Measurements from ENCODE around the gene RXRA. TPM values are rescaled to one million over a fixed set of nuclear protein-coding genes. Genes with fewer than 3 reads are reported as not detected.

The RXRA gene
- total RNA-seq, 1 donor from 2014 or later: 83.3 TPM

DNA sequence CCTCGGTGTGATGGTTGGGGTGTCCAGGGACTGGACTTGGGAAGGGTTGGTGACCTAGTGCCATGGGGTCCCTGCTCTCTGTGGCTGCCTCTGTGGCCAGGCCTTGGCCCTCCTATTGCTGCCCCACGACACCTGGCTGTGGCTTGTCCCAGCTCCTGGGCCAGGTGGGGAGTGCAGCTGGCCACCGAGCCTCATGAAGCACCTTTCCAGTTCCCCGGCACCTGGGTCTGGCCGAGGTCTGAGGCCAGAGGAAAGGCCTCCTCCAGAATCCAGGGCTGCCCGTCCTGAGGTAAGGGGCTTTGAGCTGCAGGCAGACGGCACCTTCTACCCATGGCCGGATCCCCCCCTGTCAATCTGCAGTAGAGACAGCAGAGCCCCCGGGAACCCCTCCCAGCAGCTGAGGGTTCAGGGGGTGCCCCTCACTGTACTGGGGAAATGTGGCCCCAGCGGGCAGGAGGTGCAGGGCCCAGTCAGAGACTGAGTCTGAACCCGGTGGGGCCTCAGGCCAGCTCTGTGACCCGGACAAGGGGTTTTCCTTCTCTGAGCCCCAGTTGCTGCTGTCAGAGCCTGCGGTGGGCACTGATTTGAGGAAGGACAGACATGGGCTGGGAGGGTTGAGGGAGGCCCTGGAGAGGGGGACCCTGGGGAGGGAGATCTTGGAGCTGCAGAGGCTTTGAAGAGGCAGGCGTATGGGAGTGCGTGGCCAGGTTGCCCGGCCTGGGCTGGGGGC is 54.5 kb downstream of the RXRA start:
- Mint-ChIP-seq H3K36me3 (ENCODE audit: low read depth, unreplicated experiment) (no peaks in the 10 kb centered on the region), H3K27me3 (ENCODE audit: unreplicated experiment) (peaks cover 14% of the 10 kb centered on the region), H3K9me3 (ENCODE audit: unreplicated experiment) (no peaks in the 10 kb centered on the region), H3K4me3 (ENCODE audit: unreplicated experiment) (no peak overlapping the region), H3K4me1 (ENCODE audit: unreplicated experiment) (peaks cover 18% of the 10 kb centered on the region), H3K27ac (ENCODE audit: unreplicated experiment) (no peak overlapping the region)
- no peak for DNase-seq (ENCODE audit: low spot score)
- TF ChIP-seq, protein P1, sequence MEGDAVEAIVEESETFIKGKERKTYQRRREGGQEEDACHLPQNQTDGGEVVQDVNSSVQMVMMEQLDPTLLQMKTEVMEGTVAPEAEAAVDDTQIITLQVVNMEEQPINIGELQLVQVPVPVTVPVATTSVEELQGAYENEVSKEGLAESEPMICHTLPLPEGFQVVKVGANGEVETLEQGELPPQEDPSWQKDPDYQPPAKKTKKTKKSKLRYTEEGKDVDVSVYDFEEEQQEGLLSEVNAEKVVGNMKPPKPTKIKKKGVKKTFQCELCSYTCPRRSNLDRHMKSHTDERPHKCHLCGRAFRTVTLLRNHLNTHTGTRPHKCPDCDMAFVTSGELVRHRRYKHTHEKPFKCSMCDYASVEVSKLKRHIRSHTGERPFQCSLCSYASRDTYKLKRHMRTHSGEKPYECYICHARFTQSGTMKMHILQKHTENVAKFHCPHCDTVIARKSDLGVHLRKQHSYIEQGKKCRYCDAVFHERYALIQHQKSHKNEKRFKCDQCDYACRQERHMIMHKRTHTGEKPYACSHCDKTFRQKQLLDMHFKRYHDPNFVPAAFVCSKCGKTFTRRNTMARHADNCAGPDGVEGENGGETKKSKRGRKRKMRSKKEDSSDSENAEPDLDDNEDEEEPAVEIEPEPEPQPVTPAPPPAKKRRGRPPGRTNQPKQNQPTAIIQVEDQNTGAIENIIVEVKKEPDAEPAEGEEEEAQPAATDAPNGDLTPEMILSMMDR (IDR thresholded peaks at IDR 0.05; ENCODE audit: unreplicated experiment): no peak

DNA sequence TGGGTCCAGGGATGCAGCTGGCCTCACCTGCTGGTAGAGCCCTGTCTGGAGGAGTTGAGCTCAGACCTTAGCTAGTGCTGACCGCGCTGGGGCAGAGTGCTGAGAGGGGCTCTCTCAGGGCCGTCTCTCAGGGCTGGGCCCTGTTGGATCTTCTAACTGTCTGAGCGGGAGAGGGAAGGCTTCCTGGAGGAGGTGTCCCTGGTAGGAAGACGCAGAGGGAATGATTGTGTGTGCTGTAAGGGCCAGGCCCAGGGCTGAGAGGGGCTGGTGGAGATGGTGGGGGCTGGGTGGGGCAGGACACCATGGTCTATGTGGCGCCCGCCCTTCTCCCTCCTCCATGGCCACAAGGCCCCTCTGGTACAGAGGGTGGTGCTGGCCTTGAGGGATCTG is 55.0 kb downstream of the RXRA start:
- DNase-seq (ENCODE audit: low spot score): no peak
- peaks cover 18% of the 10 kb centered on the region for H3K4me1 Mint-ChIP-seq (ENCODE audit: unreplicated experiment)

DNA sequence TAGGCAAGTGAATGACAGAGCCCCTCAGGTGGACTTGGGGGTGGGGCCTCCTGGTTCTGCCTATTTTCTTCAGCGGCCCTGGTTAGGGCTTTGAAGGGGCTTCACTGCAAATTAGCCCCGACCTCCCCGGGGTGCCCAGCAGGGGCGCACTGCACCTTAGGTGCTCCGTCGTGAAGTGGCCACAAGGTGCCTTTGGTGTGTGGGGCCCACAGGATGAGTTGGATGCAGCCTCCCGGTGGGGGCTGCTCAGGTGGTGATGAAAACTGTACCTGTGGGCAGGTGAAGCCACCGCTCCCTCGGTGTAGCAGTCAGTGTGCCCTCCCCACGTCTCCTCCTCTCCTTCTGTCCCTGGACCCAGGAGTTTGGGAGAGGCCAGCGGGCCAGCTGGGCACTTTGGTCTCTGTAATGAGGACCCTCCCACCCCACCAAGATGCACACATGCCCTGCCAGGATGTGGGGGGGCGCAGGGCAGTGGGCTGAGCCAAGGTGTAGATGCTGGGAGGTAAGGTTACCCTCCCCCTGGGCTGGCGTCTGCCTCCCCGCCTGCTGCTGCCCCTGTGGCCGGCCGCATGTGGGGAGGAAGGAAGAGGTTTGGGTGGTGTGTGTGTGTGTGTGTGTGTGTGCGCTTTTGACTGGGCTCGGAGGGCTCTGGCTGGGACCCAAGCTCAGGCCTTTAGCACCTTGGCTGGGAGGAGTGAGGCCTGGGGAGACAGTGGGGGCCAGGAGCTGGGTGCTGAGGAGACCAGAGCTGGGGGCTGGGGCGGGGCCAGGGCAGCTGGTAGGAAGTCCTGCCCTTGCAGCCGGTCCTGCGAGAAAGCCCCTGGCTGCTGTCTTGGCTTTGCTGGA is 55.6 kb downstream of the RXRA start:
- H3K4me1 Mint-ChIP-seq (ENCODE audit: unreplicated experiment): peaks cover 18% of the 10 kb centered on the region
- peak; percentile 27 for DNase-seq (ENCODE audit: low spot score)
- no peaks in the 10 kb centered on the region for H3K9me3 Mint-ChIP-seq (ENCODE audit: unreplicated experiment)
- peaks cover 11% of the 10 kb centered on the region for H3K27me3 Mint-ChIP-seq (ENCODE audit: unreplicated experiment)
- no peak overlapping the region for H3K27ac Mint-ChIP-seq (ENCODE audit: unreplicated experiment)
- H3K4me3 Mint-ChIP-seq (ENCODE audit: unreplicated experiment): no peak overlapping the region
- TF ChIP-seq, protein P1 (IDR thresholded peaks at IDR 0.05; ENCODE audit: unreplicated experiment): no peak
- H3K36me3 Mint-ChIP-seq (ENCODE audit: low read depth, unreplicated experiment): no peaks in the 10 kb centered on the region

More for the DNA sequence above, 55.0 kb downstream of the RXRA start:
- H3K4me3 Mint-ChIP-seq (ENCODE audit: unreplicated experiment): peak overlapping the region; percentile 67
- TF ChIP-seq, protein P1 (IDR thresholded peaks at IDR 0.05; ENCODE audit: unreplicated experiment): no peak
- H3K27ac Mint-ChIP-seq (ENCODE audit: unreplicated experiment): no peak overlapping the region
- H3K9me3 Mint-ChIP-seq (ENCODE audit: unreplicated experiment): no peaks in the 10 kb centered on the region
- H3K27me3 Mint-ChIP-seq (ENCODE audit: unreplicated experiment): peaks cover 14% of the 10 kb centered on the region
- no peaks in the 10 kb centered on the region for H3K36me3 Mint-ChIP-seq (ENCODE audit: low read depth, unreplicated experiment)

DNA sequence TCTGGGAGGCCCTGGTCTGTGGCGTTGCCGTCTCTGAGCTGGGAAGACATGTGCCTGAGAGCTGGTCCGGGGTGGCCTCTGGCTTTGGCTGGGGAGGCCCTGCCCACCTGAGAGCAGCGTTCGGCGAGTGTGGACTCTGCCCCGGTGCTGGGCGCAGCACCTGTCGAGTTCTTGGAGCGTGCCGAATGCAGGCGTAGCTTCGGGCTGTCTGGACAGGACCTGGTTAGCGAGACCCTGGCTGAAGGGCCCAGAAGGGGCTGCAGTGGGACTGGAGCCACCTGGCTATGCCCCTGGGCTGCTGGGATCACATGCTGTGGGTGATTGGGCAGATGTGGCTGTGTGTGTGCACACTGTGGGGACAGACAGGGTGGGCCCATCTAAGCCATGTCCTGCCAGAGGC is 56.5 kb downstream of the RXRA start:
- no peak for DNase-seq (ENCODE audit: low spot score)
- TF ChIP-seq, protein P1 (IDR thresholded peaks at IDR 0.05; ENCODE audit: unreplicated experiment): no peak
- no peaks in the 10 kb centered on the region for H3K9me3 Mint-ChIP-seq (ENCODE audit: unreplicated experiment)
- H3K36me3 Mint-ChIP-seq (ENCODE audit: low read depth, unreplicated experiment): no peaks in the 10 kb centered on the region
- H3K4me1 Mint-ChIP-seq (ENCODE audit: unreplicated experiment): peaks cover 18% of the 10 kb centered on the region
- no peak overlapping the region for H3K27ac Mint-ChIP-seq (ENCODE audit: unreplicated experiment)
- peaks cover 9% of the 10 kb centered on the region for H3K27me3 Mint-ChIP-seq (ENCODE audit: unreplicated experiment)
- H3K4me3 Mint-ChIP-seq (ENCODE audit: unreplicated experiment): no peak overlapping the region

DNA sequence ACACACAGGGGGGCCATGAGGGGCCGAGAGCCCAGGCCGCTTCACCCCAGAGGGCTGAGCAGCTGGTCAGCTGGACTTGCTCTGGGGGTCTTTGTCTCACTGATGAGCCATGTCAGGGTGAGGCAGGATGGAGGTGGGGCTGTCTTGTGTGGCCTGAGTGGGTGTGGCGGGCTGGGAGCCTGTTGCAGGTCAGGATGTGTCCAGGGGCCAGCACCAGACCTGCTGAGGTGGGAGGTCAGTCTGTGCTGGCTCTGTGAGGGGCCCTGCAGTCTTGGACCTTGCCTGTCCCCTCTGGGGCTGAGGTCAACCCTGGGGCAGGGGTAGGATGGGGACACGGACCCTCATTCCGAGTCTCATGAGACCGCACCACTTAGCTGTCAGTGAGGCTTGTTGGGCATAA is 56.9 kb downstream of the RXRA start:
- Mint-ChIP-seq H3K27me3 (ENCODE audit: unreplicated experiment) (peaks cover 10% of the 10 kb centered on the region), H3K4me1 (ENCODE audit: unreplicated experiment) (peaks cover 22% of the 10 kb centered on the region), H3K27ac (ENCODE audit: unreplicated experiment) (no peak overlapping the region), H3K9me3 (ENCODE audit: unreplicated experiment) (no peaks in the 10 kb centered on the region), H3K4me3 (ENCODE audit: unreplicated experiment) (no peak overlapping the region), H3K36me3 (ENCODE audit: low read depth, unreplicated experiment) (peaks cover 3% of the 10 kb centered on the region)
- TF ChIP-seq, protein P1 (IDR thresholded peaks at IDR 0.05; ENCODE audit: unreplicated experiment): no peak
- no peak for DNase-seq (ENCODE audit: low spot score)
